Nephron progenitor cell (in vitro differentiated cells): ENCODE results near the gene BAIAP2L2.

Experiments used
- DNase-seq: peaks from one replicate; pipeline ENCODE4 v3.0.0; 2021
- H3K27ac Mint-ChIP-seq: 2 replicates; pipeline ENCODE4 v1.8.0; 2021; ENCODE audit warnings: mild to moderate bottlenecking, moderate library complexity, mixed read lengths
- H3K27me3 Mint-ChIP-seq: 2 replicates; pipeline ENCODE4 v1.8.0; 2021; ENCODE audit warnings: mild to moderate bottlenecking, low read depth, mixed read lengths; ENCODE audit not compliant: poor library complexity
- H3K36me3 Mint-ChIP-seq: 2 replicates; pipeline ENCODE4 v1.8.0; 2021; ENCODE audit warnings: low read depth, mixed read lengths
- H3K4me1 Mint-ChIP-seq: 2 replicates; pipeline ENCODE4 v1.8.0; 2021; ENCODE audit warnings: mixed read lengths
- H3K4me3 Mint-ChIP-seq: 2 replicates; pipeline ENCODE4 v1.8.0; 2021; ENCODE audit warnings: mild to moderate bottlenecking, moderate library complexity, mixed read lengths
- H3K9me3 Mint-ChIP-seq: 2 replicates; pipeline ENCODE4 v1.8.0; 2021; ENCODE audit warnings: mild to moderate bottlenecking, moderate library complexity, mixed read lengths
- TF ChIP-seq, protein P1 (sequence below): fragments of 200-600 bp; sonication (generic); IDR thresholded peaks from 2 replicates; pipeline ENCODE4 v1.5.0; 2021; ENCODE audit warnings: antibody characterized with exemption

Gene BAIAP2L2

DNA sequence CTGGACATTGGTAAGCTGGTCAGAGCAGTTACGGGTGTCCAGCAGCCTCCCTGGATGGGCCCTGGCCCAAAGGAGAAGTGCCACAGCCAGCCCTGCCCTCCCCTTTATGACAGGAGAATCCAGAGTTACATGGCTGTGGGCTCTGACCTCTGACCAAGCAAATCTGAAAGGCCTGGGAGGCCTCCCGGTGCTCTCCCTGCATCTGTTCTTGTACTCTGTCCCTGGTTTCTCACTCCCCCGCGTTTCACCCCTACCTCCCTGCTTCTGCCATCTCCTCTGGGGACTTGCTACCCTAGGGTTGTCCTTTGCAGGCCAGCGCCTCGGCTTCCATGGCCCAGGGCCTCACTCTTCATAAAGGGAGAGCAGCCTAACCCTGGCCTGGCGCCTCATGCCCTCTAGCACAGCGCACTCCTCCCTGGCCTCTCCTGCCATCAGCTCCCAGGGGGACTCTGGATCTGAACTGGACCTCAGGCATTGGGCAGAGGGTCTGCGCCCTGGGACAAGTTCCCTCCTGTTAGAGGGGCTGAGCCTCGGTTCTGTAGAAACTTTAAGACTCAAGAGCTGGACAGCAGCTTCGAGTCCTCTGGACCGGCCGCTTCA is 42.6 kb downstream of the BAIAP2L2 start:
- TF ChIP-seq, protein P1, sequence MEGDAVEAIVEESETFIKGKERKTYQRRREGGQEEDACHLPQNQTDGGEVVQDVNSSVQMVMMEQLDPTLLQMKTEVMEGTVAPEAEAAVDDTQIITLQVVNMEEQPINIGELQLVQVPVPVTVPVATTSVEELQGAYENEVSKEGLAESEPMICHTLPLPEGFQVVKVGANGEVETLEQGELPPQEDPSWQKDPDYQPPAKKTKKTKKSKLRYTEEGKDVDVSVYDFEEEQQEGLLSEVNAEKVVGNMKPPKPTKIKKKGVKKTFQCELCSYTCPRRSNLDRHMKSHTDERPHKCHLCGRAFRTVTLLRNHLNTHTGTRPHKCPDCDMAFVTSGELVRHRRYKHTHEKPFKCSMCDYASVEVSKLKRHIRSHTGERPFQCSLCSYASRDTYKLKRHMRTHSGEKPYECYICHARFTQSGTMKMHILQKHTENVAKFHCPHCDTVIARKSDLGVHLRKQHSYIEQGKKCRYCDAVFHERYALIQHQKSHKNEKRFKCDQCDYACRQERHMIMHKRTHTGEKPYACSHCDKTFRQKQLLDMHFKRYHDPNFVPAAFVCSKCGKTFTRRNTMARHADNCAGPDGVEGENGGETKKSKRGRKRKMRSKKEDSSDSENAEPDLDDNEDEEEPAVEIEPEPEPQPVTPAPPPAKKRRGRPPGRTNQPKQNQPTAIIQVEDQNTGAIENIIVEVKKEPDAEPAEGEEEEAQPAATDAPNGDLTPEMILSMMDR: no peak
- no peaks in the 10 kb centered on the region for H3K27me3 Mint-ChIP-seq
- H3K4me3 Mint-ChIP-seq: peak overlapping the region; percentile 7
- no peak for DNase-seq
- H3K36me3 Mint-ChIP-seq: peaks cover 25% of the 10 kb centered on the region
- no peaks in the 10 kb centered on the region for H3K9me3 Mint-ChIP-seq
- peaks cover 31% of the 10 kb centered on the region for H3K4me1 Mint-ChIP-seq
- peak overlapping the region; percentile 91 for H3K27ac Mint-ChIP-seq

DNA sequence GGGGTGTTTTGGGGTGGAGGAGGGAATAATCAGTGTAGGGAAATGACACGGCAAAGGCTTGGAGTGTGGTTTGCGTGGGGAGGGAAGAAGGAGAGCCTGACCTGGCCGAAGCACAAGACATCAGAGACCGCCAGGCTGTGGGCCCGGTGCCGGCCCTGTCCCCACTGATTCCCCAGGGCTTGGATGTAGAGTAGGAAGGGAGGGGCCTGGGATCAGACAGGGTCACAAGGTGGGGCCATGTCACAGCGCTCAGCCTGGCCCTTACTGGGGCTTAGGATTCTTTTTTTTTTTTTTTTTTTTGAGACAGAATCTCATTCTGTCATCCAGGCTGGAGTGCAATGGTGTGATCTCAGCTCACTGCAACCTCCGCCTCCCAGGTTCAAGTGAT is 43.5 kb downstream of the BAIAP2L2 start:
- H3K36me3 Mint-ChIP-seq: peaks cover 24% of the 10 kb centered on the region
- no peak for DNase-seq
- H3K4me3 Mint-ChIP-seq: no peak overlapping the region
- no peaks in the 10 kb centered on the region for H3K27me3 Mint-ChIP-seq
- peak overlapping the region; percentile 72 for H3K27ac Mint-ChIP-seq
- TF ChIP-seq, protein P1: no peak
- H3K4me1 Mint-ChIP-seq: peaks cover 31% of the 10 kb centered on the region
- H3K9me3 Mint-ChIP-seq: no peaks in the 10 kb centered on the region

DNA sequence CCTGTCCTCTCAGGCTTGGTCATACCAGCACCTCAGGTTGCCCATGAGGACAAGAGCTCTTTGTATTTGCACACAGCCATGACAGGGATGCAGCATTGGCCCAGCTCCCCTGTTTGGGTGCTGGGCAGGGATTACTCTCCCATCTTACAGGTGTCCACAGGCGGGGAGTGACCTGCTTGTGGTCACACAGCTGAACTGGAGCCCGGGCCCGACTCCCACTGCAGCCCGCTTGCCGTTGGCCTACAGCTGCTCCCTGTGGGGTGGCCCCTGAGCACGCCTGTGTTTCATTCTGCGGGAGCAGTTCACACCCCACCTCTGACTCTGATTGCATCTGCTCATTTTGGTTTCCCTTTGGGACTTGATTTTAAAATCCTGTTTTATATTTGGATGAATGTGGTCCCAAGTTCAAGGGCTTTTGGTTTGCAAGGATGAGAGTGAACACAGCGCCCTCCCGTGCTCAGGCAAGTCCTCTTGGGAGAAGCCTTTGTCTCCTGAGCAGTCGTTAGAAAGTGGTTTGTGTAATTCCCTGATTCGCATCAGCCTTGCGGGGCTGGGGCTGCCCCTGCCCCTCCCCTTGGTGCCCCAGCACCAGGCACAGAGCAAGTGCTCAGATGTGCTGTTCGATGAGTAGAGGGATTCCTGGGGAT is 44.0 kb downstream of the BAIAP2L2 start:
- DNase-seq: no peak
- H3K27me3 Mint-ChIP-seq: no peaks in the 10 kb centered on the region
- H3K4me1 Mint-ChIP-seq: peaks cover 31% of the 10 kb centered on the region
- H3K4me3 Mint-ChIP-seq: no peak overlapping the region
- H3K36me3 Mint-ChIP-seq: peaks cover 29% of the 10 kb centered on the region
- H3K9me3 Mint-ChIP-seq: no peaks in the 10 kb centered on the region
- TF ChIP-seq, protein P1: no peak
- H3K27ac Mint-ChIP-seq: peak overlapping the region; percentile 72

DNA sequence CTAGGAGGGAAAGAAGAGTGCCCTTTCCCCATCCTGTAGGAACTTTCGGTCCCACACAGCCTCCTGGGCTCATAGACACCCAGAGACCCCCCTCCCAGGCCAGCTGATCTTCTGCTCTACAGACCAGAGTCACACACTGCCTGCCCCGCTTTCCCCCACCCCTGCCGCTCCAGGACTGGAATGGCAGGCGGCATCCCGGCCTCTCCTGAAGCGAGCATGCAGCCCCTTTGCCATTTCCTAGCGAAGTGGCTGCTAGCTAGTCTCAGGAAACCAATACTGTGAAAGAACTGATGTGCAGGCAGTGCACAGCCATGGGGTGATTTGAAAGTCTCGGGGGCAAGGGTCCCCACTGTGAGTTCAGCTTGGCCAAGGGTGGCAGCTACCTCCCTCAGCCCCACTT is 44.9 kb downstream of the BAIAP2L2 start:
- Mint-ChIP-seq H3K36me3 (peaks cover 32% of the 10 kb centered on the region), H3K9me3 (no peaks in the 10 kb centered on the region), H3K4me3 (no peak overlapping the region), H3K4me1 (peaks cover 28% of the 10 kb centered on the region), H3K27me3 (no peaks in the 10 kb centered on the region), H3K27ac (no peak overlapping the region)
- TF ChIP-seq, protein P1: no peak
- no peak for DNase-seq

DNA sequence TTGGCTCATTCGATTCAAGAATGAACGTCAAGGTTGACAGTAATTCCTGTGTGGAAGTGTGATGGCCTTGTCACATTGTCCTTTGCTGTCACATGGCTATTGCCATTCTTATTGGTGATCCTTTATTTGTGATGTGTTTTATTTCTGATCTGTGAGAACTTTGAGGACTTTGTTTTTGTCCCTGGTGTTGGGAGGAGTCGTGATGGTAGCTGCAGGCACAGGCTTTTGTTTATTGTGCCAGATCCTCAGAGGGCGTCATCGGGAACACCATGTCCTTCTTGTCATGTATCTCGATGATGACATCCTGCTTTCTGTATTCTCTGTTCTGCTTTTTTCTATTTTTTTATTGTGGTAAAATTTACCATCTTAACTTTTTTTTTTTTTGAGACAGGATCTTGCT is 47.7 kb downstream of the BAIAP2L2 start:
- Mint-ChIP-seq H3K4me1 (peaks cover 16% of the 10 kb centered on the region), H3K27ac (no peak overlapping the region), H3K9me3 (no peaks in the 10 kb centered on the region), H3K27me3 (no peaks in the 10 kb centered on the region), H3K4me3 (no peak overlapping the region), H3K36me3 (peaks cover 34% of the 10 kb centered on the region)
- TF ChIP-seq, protein P1: no peak
- DNase-seq: no peak
